AG10803 (cell line): ENCODE measurements around the gene CCR3.

Experiments used
- DNase-seq: peaks from one replicate; pipeline ENCODE4 v3.0.0; 2010; ENCODE audit warnings: low read depth
- H3K4me3 ChIP-seq: 2 replicates; pipeline ENCODE4 v1.5.1; 2011; ENCODE audit warnings: mild to moderate bottlenecking, low read length, control low read depth
- TF ChIP-seq, protein P1 (sequence below): conservative IDR thresholded peaks from 2 replicates; pipeline ENCODE4 v1.5.1; 2011; ENCODE audit warnings: mild to moderate bottlenecking, low read length, control low read depth, inconsistent platforms

Gene CCR3

DNA sequence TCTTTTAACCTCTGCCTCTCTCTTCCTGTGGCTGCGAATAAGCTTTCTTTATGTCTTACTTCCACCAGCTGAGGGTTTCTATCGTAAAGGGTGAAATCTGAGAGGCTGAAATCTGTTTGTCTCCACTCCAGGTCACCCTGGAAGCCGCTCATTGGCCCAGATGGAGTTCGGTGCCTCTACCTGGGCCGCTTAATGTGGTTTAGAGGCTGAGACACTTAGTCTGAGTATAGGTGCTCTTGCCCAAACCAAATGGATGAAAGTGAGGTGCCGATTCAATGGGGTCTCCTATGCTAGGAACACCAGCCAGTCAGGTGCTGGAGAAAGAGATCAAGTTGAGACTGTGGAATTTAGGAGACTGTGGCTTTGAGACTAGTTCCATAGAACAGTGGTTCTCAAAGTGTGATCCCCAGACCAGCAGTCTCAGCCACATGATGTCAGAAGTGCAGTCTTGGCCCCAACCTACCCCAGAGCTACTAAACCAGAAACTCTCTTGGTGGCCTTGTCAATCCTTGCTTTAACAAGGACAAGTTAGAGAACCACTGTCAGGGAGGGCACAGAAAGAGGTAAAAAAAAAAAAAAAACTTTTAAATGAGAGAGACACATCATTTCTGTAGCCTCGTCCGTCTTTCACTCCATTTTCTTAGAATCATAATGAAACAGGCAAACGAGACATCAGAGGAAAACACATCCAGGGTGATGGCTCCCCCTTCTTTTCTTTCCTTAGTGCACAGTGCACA lies 56.8 kb downstream of the CCR3 start:
- H3K4me3 ChIP-seq = no peak overlapping the region
- no peak for DNase-seq
- TF ChIP-seq, protein P1, sequence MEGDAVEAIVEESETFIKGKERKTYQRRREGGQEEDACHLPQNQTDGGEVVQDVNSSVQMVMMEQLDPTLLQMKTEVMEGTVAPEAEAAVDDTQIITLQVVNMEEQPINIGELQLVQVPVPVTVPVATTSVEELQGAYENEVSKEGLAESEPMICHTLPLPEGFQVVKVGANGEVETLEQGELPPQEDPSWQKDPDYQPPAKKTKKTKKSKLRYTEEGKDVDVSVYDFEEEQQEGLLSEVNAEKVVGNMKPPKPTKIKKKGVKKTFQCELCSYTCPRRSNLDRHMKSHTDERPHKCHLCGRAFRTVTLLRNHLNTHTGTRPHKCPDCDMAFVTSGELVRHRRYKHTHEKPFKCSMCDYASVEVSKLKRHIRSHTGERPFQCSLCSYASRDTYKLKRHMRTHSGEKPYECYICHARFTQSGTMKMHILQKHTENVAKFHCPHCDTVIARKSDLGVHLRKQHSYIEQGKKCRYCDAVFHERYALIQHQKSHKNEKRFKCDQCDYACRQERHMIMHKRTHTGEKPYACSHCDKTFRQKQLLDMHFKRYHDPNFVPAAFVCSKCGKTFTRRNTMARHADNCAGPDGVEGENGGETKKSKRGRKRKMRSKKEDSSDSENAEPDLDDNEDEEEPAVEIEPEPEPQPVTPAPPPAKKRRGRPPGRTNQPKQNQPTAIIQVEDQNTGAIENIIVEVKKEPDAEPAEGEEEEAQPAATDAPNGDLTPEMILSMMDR = no peak

DNA sequence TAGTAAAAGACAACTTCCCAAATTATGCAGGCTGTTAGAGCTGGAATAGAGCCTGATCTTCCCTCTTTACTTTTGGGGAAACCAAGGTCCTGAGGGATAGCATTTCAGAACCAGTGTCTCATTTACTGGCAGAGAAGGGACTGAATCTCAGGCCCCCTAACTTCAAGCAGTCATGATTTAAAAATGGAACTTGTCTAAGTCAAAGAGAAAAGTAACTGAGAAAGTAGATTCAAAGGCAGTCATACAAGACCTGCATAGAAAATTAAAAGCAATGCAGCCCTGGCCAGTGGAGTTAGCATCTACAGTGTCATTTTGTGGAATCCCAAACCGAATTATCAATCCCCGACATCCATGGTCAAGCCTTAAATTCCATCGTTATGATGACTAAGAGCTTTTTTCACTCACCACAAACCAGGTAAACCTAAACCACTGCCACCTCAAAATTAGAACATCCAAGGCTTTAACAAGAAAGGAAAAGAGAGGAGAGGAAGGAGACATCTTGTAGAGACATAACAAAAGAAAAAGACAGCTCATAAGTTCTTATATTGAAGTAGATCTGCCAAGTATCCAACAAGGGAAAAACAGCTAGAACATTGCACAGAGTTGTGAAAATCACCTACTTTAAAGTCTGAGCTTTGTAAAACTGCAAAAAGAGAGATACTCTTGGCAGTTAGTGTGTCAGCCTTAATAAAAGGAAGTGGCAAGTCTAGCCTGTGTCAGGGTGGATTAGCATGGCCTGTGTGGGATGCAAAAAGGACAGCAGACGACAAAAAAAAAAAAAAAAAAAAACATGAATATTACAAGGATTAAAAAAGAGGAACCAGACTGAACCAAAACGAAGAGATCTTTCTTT lies 57.6 kb downstream of the CCR3 start:
- DNase-seq = no peak
- TF ChIP-seq, protein P1 = no peak
- no peak overlapping the region for H3K4me3 ChIP-seq

DNA sequence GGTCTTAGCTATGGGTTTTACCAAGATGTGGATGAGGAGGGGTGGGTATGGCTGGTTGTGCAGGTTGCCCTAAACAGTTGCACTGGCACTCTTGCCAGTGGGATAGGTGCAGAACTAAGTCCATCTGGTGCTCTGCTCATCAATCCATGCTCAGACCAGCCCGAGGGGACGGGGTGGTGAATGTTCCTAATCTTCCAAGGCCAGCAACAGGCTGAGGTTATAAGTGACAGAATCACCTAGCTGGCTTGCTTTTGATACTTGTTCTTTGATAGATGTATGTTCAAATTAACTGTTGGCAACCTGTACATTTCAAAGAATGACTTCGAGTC lies 58.2 kb downstream of the CCR3 start:
- TF ChIP-seq, protein P1 = no peak
- no peak overlapping the region for H3K4me3 ChIP-seq
- no peak for DNase-seq

DNA sequence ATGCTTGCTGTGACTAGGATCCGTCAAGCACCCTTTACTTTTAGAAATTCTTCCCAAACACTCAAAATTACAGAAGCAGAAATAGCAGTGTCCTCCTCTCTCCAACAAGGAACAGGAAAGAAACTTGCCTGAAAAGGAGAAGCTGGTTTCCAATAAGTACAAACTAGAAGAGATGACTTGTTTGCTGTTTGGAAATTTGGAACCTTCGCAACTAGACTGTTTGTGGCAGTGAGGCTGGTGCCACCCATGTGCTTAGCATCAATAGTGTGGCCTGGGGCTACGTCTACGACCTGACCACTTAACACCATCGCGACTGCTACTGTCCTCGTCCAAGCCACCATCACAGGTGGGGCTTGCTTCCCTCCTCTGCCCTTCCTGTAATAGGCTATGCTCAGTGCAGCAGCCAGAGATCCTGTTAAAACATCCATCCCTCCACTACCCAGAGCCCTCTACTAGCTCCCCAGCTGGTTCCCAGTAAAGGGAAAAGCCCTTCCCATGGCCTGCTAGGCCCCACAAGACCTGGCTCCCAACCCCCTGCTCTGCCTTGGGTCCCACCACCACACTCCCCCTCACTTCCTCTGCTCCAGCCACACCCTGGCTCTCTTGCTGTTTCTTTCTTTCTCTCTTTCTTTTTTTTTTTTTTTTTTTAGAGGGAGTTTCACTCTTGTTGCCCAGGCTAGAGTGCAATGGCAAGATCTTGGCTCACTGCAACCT lies 59.0 kb downstream of the CCR3 start:
- TF ChIP-seq, protein P1 = no peak
- H3K4me3 ChIP-seq = no peak overlapping the region
- DNase-seq = no peak

DNA sequence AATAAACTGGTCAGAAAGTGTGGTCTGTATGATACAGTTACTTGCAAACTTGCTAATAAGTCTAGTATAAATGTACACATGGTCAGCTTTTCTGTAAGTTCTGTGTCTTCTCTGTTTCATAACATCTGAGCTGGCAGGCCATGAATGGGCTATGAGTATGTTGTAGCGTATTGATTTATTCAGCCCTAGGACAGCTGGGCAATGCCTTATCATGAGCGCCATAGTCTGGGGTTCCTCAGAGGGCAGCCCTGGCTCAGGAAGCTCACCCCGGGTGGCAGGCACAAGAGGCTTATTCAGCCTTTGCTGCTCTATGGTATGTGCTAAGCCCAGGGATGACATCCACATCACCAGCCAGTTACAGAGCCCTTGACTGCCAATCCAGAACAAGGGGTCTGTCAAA lies 61.0 kb downstream of the CCR3 start:
- TF ChIP-seq, protein P1 = no peak
- no peak overlapping the region for H3K4me3 ChIP-seq
- DNase-seq = no peak

DNA sequence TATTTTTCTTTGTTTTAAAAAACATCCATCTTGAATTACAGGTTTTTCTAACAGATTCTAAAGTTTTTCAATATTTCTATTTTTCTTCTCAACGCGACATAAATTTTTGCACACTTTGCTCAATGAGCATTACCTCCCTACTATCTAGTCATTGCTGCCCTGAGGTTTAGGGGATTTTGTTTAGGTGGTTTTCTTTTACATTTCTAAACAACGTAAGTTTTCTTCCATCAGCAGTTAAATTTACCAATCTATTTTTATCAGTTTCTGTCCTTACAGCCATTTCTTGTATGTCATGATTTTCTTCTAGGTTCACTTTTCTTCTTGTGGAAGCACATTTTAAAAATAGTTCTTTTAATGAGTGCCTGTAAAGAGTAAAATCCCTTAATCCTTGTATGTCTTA lies 62.5 kb downstream of the CCR3 start:
- no peak overlapping the region for H3K4me3 ChIP-seq
- TF ChIP-seq, protein P1 = no peak
- DNase-seq = no peak
